Measurements from ENCODE around the gene RBM33.

DNA sequence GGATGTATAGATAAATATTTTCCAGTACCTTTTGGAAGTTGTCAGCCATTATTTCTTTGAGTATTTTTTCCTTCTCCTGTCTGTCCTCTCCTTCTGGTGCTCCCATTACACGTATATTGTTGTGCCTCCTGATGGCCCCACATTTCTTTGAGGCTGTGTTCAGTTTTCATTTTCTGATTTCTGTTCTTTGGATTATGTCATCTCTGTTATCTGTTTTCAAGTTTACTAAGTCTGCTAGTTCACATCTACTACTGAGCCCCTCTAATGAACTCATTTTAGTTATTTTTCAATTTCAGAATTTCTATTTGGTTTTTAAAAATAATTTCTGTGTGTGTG lies 16.3 kb downstream of the RBM33 start:
- TF ChIP-seq, protein P1, sequence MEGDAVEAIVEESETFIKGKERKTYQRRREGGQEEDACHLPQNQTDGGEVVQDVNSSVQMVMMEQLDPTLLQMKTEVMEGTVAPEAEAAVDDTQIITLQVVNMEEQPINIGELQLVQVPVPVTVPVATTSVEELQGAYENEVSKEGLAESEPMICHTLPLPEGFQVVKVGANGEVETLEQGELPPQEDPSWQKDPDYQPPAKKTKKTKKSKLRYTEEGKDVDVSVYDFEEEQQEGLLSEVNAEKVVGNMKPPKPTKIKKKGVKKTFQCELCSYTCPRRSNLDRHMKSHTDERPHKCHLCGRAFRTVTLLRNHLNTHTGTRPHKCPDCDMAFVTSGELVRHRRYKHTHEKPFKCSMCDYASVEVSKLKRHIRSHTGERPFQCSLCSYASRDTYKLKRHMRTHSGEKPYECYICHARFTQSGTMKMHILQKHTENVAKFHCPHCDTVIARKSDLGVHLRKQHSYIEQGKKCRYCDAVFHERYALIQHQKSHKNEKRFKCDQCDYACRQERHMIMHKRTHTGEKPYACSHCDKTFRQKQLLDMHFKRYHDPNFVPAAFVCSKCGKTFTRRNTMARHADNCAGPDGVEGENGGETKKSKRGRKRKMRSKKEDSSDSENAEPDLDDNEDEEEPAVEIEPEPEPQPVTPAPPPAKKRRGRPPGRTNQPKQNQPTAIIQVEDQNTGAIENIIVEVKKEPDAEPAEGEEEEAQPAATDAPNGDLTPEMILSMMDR (IDR thresholded peaks at IDR 0.05), result no peak
- no peak for TF ChIP-seq EP300 (IDR thresholded peaks at IDR 0.05)

All from esophagus muscularis mucosa (tissue), 3 donors.